IMR-90 (cell line): ENCODE measurements around the gene TAAR1. TPM values are rescaled to one million over a fixed set of nuclear protein-coding genes. Genes with fewer than 3 reads are reported as not detected.

ENCODE experiments used
- ATAC-seq: fragments of 200-7000 bp; cut with Tn5 transposase; 2 replicates; pipeline ENCODE4 v1.9.1; 2020; ENCODE audit warnings: low read depth, mild to moderate bottlenecking, moderate library complexity
- BruUV-seq: library from RNA; stranded (reverse); fragments of 400-500 nt; replicated peaks from 2 replicates; lab custom pipeline; 2021; lab: Mats Ljungman, UMichigan
- CTCF ChIA-PET: fragments of 300-600 bp; formaldehyde crosslinking; extraction: SDS; loops from one replicate; lab custom pipeline; 2021; ENCODE audit warnings: antibody characterized with exemption; lab: Yijun Ruan, JAX
- POLR2A ChIA-PET: fragments of 300-600 bp; sonication (Branson Sonifier 250); formaldehyde crosslinking; loops from one replicate; lab custom pipeline; 2022; ENCODE audit warnings: antibody characterized with exemption; ENCODE audit not compliant: unreplicated experiment; lab: Charles Lee
- DNase-seq: peaks from one replicate; pipeline ENCODE4 v3.0.0; 2013
- H2AFZ ChIP-seq: replicated peaks from 2 replicates; pipeline ENCODE3; 2013; ENCODE audit warnings: low read length, mild to moderate bottlenecking; ENCODE audit not compliant: poor library complexity
- H2AK5ac ChIP-seq: 2 replicates; pipeline ENCODE4 v1.6.1; 2013; ENCODE audit warnings: low read depth, low read length, inconsistent platforms
- H2AK9ac ChIP-seq: replicated peaks from 2 replicates; pipeline ENCODE3; 2013; ENCODE audit warnings: mild to moderate bottlenecking, low read depth, low read length, moderate library complexity; ENCODE audit not compliant: poor library complexity
- H2BK120ac ChIP-seq: 2 replicates; pipeline ENCODE4 v1.6.1; 2013; ENCODE audit warnings: low read depth, low read length, inconsistent platforms
- H2BK15ac ChIP-seq: 3 replicates; pipeline ENCODE4 v1.6.1; 2013; ENCODE audit warnings: low read depth, low read length, inconsistent platforms
- H2BK20ac ChIP-seq: 2 replicates; pipeline ENCODE4 v1.6.1; 2013; ENCODE audit warnings: low read depth, mild to moderate bottlenecking, inconsistent platforms, low read length, moderate library complexity
- H2BK5ac ChIP-seq: 2 replicates; pipeline ENCODE4 v1.6.1; 2013; ENCODE audit warnings: mild to moderate bottlenecking, low read depth, low read length, inconsistent platforms; ENCODE audit not compliant: poor library complexity, severe bottlenecking
- H3K14ac ChIP-seq: replicated peaks from 2 replicates; pipeline ENCODE4 v1.6.1; 2013; ENCODE audit warnings: low read depth, low read length, inconsistent platforms
- H3K18ac ChIP-seq: 2 replicates; pipeline ENCODE4 v1.6.1; 2013; ENCODE audit warnings: low read depth, low read length, control low read depth
- H3K23ac ChIP-seq: 2 replicates; pipeline ENCODE4 v1.6.1; 2013; ENCODE audit warnings: low read depth, low read length, inconsistent platforms
- H3K27ac ChIP-seq: 2 replicates; pipeline ENCODE4 v1.5.1; 2013; ENCODE audit warnings: mild to moderate bottlenecking, control low read depth, low read length; ENCODE audit not compliant: insufficient read depth
- H3K27me3 ChIP-seq: 2 replicates; pipeline ENCODE4 v1.6.1; 2013; ENCODE audit warnings: low read length; ENCODE audit not compliant: control insufficient read depth, insufficient read depth
- H3K36me3 ChIP-seq: 2 replicates; pipeline ENCODE4 v1.6.1; 2013; ENCODE audit warnings: low read length, mixed read lengths; ENCODE audit not compliant: control insufficient read depth, insufficient read depth
- H3K4ac ChIP-seq: 2 replicates; pipeline ENCODE4 v1.6.1; 2013; ENCODE audit warnings: low read depth, low read length, inconsistent platforms
- H3K4me1 ChIP-seq: 2 replicates; pipeline ENCODE4 v1.6.1; 2013; ENCODE audit warnings: low read length, mixed read lengths; ENCODE audit not compliant: control insufficient read depth, insufficient read depth
- H3K4me2 ChIP-seq: 2 replicates; pipeline ENCODE4 v1.6.1; 2013; ENCODE audit warnings: low read depth, mild to moderate bottlenecking, control low read depth, low read length, moderate library complexity
- H3K4me3 ChIP-seq: 2 replicates; pipeline ENCODE4 v1.5.1; 2013; ENCODE audit warnings: low read depth, mild to moderate bottlenecking, control low read depth, low read length, moderate library complexity; ENCODE audit not compliant: insufficient read depth
- H3K56ac ChIP-seq: 2 replicates; pipeline ENCODE4 v1.6.1; 2013; ENCODE audit warnings: low read length, inconsistent platforms; ENCODE audit not compliant: insufficient read depth; ENCODE audit errors: extremely low read depth
- H3K79me1 ChIP-seq, 2 experiments: 2 replicates each; pipeline ENCODE4 v1.6.1; 2013; ENCODE audit warnings: low read length in 2 of 2, inconsistent platforms in 1 of 2, low read depth in 1 of 2
- H3K9ac ChIP-seq: 2 replicates; pipeline ENCODE4 v1.6.1; 2013; ENCODE audit warnings: low read depth, low read length, control low read depth
- H3K9me1 ChIP-seq: 2 replicates; pipeline ENCODE4 v1.6.1; 2013; ENCODE audit warnings: low read length, inconsistent platforms; ENCODE audit not compliant: insufficient read depth
- H3K9me3 ChIP-seq: 2 replicates; pipeline ENCODE4 v1.6.1; 2013; ENCODE audit warnings: low read length; ENCODE audit not compliant: control insufficient read depth, insufficient read depth
- H4K20me1 ChIP-seq: 2 replicates; pipeline ENCODE4 v1.6.1; 2013; ENCODE audit warnings: low read length, inconsistent platforms; ENCODE audit not compliant: insufficient read depth
- H4K5ac ChIP-seq: 2 replicates; pipeline ENCODE4 v1.6.1; 2013; ENCODE audit warnings: mild to moderate bottlenecking, low read depth, low read length, control low read depth
- H4K8ac ChIP-seq, 2 experiments: 2 replicates each; pipeline ENCODE4 v1.6.1; 2013; ENCODE audit warnings: low read depth in 2 of 2, low read length in 2 of 2, control low read depth in 1 of 2, inconsistent platforms in 1 of 2
- H4K91ac ChIP-seq: 2 replicates; pipeline ENCODE4 v1.6.1; 2013; ENCODE audit warnings: low read depth, low read length, inconsistent platforms; ENCODE audit not compliant: insufficient read depth
- CEBPB ChIP-seq: IDR thresholded peaks from 2 replicates; pipeline ENCODE4 v1.6.1; 2012; ENCODE audit warnings: low read depth, low read length, improper control_type of control experiment
- CHD1 ChIP-seq: IDR thresholded peaks from 2 replicates; pipeline ENCODE4 v1.6.1; 2012; ENCODE audit warnings: low read depth, low read length, improper control_type of control experiment
- FOS ChIP-seq: fragments of 150-350 bp; IDR thresholded peaks from 2 replicates; pipeline ENCODE4 v1.6.1; 2016; ENCODE audit warnings: low read depth, low read length
- MAFK ChIP-seq: IDR thresholded peaks from 2 replicates; pipeline ENCODE4 v1.6.1; 2012; ENCODE audit warnings: low read depth, low read length, improper control_type of control experiment
- MAZ ChIP-seq: IDR thresholded peaks from 2 replicates; pipeline ENCODE4 v1.6.1; 2012; ENCODE audit warnings: low read depth, mild to moderate bottlenecking, low read length, improper control_type of control experiment, moderate library complexity, borderline replicate concordance
- MXI1 ChIP-seq: IDR thresholded peaks from 2 replicates; pipeline ENCODE4 v1.6.1; 2012; ENCODE audit warnings: low read depth, mild to moderate bottlenecking, low read length, moderate library complexity, borderline replicate concordance
- NFE2L2 ChIP-seq: fragments of 150-350 bp; IDR thresholded peaks from 2 replicates; pipeline ENCODE4 v1.6.1; 2016; ENCODE audit warnings: low read depth, mild to moderate bottlenecking, low read length
- POLR2A ChIP-seq: IDR thresholded peaks from 2 replicates; pipeline ENCODE4 v1.6.1; 2012; ENCODE audit warnings: mild to moderate bottlenecking, low read depth, low read length
- RAD21 ChIP-seq: IDR thresholded peaks from 2 replicates; pipeline ENCODE4 v1.6.1; 2012; ENCODE audit warnings: low read length, improper control_type of control experiment
- RCOR1 ChIP-seq: IDR thresholded peaks from 2 replicates; pipeline ENCODE4 v1.6.1; 2012; ENCODE audit warnings: mild to moderate bottlenecking, low read length, improper control_type of control experiment; ENCODE audit not compliant: insufficient replicate concordance
- RFX5 ChIP-seq: IDR thresholded peaks from 2 replicates; pipeline ENCODE4 v1.8.0; 2012; ENCODE audit warnings: low read depth, mild to moderate bottlenecking, low read length, moderate library complexity
- SMC3 ChIP-seq: fragments of 150-350 bp; IDR thresholded peaks from 2 replicates; pipeline ENCODE4 v1.6.1; 2016; ENCODE audit warnings: low read depth, mild to moderate bottlenecking, antibody characterized with exemption, low read length, moderate library complexity
- WGBS, 2 experiments: methylation state at CpG; one replicate each; pipeline versions ENCODE4 v1.1.5 to v1.1.7; 2013; ENCODE audit warnings: missing lambda C conversion rate in 2 of 2; ENCODE audit not compliant: insufficient read length in 1 of 2; ENCODE audit errors: extremely low coverage in 2 of 2; 5-methylcytosine and 5-hydroxymethylcytosine counted together
- dilution Hi-C: fragments of 300-500 bp; cut with HindIII; formaldehyde crosslinking; loops from one replicate; pipeline ENCODE4 v1.14.3; 2018; ENCODE audit warnings: low sequenced_read_pairs; ENCODE audit not compliant: unreplicated experiment
- in situ Hi-C: fragments of 300-500 bp; cut with MboI; formaldehyde crosslinking; loops from 3 replicates; pipeline ENCODE4 v1.14.3; 2019; ENCODE audit warnings: low sequenced_read_pairs, inconsistent platforms, mixed read lengths
- intact Hi-C: fragments of 100-400 bp; cut with micrococcal nuclease; formaldehyde crosslinking; loops from 2 replicates; pipeline ENCODE4 v1.10.0; 2022
- polyA plus RNA-seq, 3 experiments: library from polyadenylated mRNA; depleted of rRNA; stranded (reverse); fragments of >200 nt; gene quantifications; 2 replicates each; pipeline ENCODE4 v1.2.3, GENCODE V29; 2012; ENCODE audit warnings: low replicate concordance in 1 of 3
- total RNA-seq: library from RNA; depleted of rRNA; stranded (reverse); fragments of >200 nt; gene quantifications from 2 replicates; pipeline ENCODE4 v1.2.3, GENCODE V29; 2012
- TF ChIP-seq, protein P1 (sequence below): fragments of 150-350 bp; IDR thresholded peaks from 2 replicates; pipeline ENCODE4 v1.6.1; 2016; ENCODE audit warnings: low read depth, mild to moderate bottlenecking, low read length, moderate library complexity, borderline replicate concordance
- TF ChIP-seq, protein P2 (sequence below): conservative IDR thresholded peaks from 2 replicates; pipeline ENCODE4 v1.5.1; 2012; ENCODE audit warnings: mild to moderate bottlenecking, low read depth, low read length, improper control_type of control experiment

The TAAR1 gene
- total and polyA plus RNA-seq, 2 of the 4 experiments (the other 2 are of a cell fraction): not detected

DNA sequence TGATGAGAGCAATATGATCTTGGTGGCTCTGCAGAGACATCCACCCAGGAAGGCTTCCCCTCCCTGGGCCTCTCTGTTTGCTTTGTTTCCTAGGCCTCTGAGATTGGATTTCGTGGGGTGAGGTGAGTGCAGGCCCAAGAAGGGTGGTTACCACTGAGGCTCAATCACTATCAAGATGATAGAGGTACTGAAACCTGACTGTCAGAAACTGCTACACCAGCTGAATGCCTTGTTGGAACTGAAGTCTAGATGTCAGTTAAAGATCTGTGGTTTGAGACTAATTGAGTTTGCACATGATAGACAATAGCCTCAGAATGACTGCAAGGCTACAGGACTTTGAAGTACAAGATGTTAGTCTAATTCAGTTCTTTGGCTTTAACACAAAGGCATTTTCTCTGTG is 39.6 kb upstream of the TAAR1 start:
- Histone ChIP-seq H3K27me3 (peaks cover 10% of the 10 kb centered on the region), H3K56ac (no peak overlapping the region), H4K8ac (no peak overlapping the region), H3K27ac (no peak overlapping the region), H3K9me3 (0 out of 2 replicates have a peak, but pooled peaks cover 3% of the 10 kb centered on the region), H3K79me1 (no peaks in the 10 kb centered on the region), H4K91ac (no peak overlapping the region), H3K23ac (no peak overlapping the region), H4K20me1 (no peaks in the 10 kb centered on the region), H3K9ac (no peak overlapping the region), H2BK20ac (no peak overlapping the region), H3K9me1 (no peaks in the 10 kb centered on the region), H3K18ac (no peak overlapping the region), H2AK5ac (no peak overlapping the region), H3K4ac (no peak overlapping the region), H4K5ac (no peak overlapping the region), H2AFZ (no peak overlapping the region), H2AK9ac (no peak overlapping the region), H3K14ac (no peak overlapping the region), H2BK5ac (no peak overlapping the region), H2BK15ac (no peak overlapping the region), H3K4me3 (no peak overlapping the region), H3K4me2 (no peak overlapping the region), H3K36me3 (no peaks in the 10 kb centered on the region), H3K4me1 (no peaks in the 10 kb centered on the region), H2BK120ac (no peak overlapping the region)
- in situ Hi-C loops (no loop called here), intact Hi-C loops (no loop called here), dilution Hi-C loops (no loop called here)
- DNase-seq (no peak), ATAC-seq (no peak)
- TF ChIP-seq CEBPB: no peak
- no peak for TF ChIP-seq MAFK
- no peak for TF ChIP-seq NFE2L2
- TF ChIP-seq SMC3: no peak
- no peak for TF ChIP-seq MAZ
- no peak for TF ChIP-seq RAD21
- no peak for TF ChIP-seq POLR2A
- no peak for TF ChIP-seq CHD1
- no peak for TF ChIP-seq RCOR1
- TF ChIP-seq RFX5: no peak
- TF ChIP-seq MXI1: no peak
- TF ChIP-seq FOS: no peak
- TF ChIP-seq, protein P1, sequence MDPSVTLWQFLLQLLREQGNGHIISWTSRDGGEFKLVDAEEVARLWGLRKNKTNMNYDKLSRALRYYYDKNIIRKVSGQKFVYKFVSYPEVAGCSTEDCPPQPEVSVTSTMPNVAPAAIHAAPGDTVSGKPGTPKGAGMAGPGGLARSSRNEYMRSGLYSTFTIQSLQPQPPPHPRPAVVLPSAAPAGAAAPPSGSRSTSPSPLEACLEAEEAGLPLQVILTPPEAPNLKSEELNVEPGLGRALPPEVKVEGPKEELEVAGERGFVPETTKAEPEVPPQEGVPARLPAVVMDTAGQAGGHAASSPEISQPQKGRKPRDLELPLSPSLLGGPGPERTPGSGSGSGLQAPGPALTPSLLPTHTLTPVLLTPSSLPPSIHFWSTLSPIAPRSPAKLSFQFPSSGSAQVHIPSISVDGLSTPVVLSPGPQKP: no peak
- TF ChIP-seq, protein P2, sequence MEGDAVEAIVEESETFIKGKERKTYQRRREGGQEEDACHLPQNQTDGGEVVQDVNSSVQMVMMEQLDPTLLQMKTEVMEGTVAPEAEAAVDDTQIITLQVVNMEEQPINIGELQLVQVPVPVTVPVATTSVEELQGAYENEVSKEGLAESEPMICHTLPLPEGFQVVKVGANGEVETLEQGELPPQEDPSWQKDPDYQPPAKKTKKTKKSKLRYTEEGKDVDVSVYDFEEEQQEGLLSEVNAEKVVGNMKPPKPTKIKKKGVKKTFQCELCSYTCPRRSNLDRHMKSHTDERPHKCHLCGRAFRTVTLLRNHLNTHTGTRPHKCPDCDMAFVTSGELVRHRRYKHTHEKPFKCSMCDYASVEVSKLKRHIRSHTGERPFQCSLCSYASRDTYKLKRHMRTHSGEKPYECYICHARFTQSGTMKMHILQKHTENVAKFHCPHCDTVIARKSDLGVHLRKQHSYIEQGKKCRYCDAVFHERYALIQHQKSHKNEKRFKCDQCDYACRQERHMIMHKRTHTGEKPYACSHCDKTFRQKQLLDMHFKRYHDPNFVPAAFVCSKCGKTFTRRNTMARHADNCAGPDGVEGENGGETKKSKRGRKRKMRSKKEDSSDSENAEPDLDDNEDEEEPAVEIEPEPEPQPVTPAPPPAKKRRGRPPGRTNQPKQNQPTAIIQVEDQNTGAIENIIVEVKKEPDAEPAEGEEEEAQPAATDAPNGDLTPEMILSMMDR: no peak
- POLR2A ChIA-PET: no interaction called here
- CTCF ChIA-PET: interaction anchor here (0.6 kb wide), 1 partner anchor 17 kb away, joined by 3 read pairs; no protein-coding TSS in a partner anchor
- no TSS peak for BruUV-seq
- WGBS, 2 experiments: no CpG with 5 or more reads among the region's 1 CpG
